GM12872 (cell line): ENCODE results near the gene RXRA.

Experiments
- CTCF ChIP-seq: IDR thresholded peaks from 3 replicates; pipeline ENCODE4 v1.5.1; 2011; ENCODE audit warnings: low read depth, mild to moderate bottlenecking, low read length, moderate library complexity; ENCODE audit not compliant: insufficient read depth

RXRA gene

GRCh38 chr9:134443174-134444037, 117.2 kb downstream of the RXRA start:
- peak; percentile 99 for TF ChIP-seq CTCF

- TF ChIP-seq CTCF, result no peak
Measured at GRCh38 chr9:134444038-134444315, 117.7 kb downstream of the RXRA start.

GRCh38 chr9:134445000-134445399, 118.7 kb downstream of the RXRA start:
- no peak for TF ChIP-seq CTCF

GRCh38 chr9:134449180-134449916, 123.1 kb downstream of the RXRA start:
- TF ChIP-seq CTCF, result peak; percentile 84

GRCh38 chr9:134451700-134452458, 125.6 kb downstream of the RXRA start:
- TF ChIP-seq CTCF, result no peak

- TF ChIP-seq CTCF, result no peak
Measured at GRCh38 chr9:134452728-134453127, 126.5 kb downstream of the RXRA start.
